HepG2 (cell line): ENCODE results near the gene KCNMA1. TPM values are rescaled to one million over a fixed set of nuclear protein-coding genes. Genes with fewer than 3 reads are reported as not detected.

Experiments
- ATAC-seq: fragments of 200-7000 bp; cut with Tn5 transposase; 3 replicates; pipeline ENCODE4 v1.9.1; 2020; ENCODE audit warnings: mild to moderate bottlenecking, moderate library complexity
- BruUV-seq: library from RNA; stranded (reverse); fragments of 400-500 nt; replicated peaks from 2 replicates; lab custom pipeline; 2021; lab: Mats Ljungman, UMichigan
- CTCF ChIA-PET: fragments of 300-600 bp; formaldehyde crosslinking; extraction: SDS; loops from one replicate; lab custom pipeline; 2021; ENCODE audit warnings: low total read pairs, inconsistent platforms, low intra/inter-chr PET ratio; lab: Yijun Ruan, JAX
- POLR2A ChIA-PET: fragments of 350-600 bp; sonication (Branson Sonifier 250); formaldehyde crosslinking; loops from one replicate; lab custom pipeline; 2020; ENCODE audit warnings: antibody characterized with exemption, inconsistent platforms; lab: Yijun Ruan, JAX
- DNase-seq: peaks from one replicate; pipeline ENCODE4 v3.0.0-alpha.2; 2015; ENCODE audit warnings: low spot score
- FAIRE-seq: peaks from 3 replicates; lab custom pipeline; 2011; peaks lifted over from hg19 to GRCh38; lab: Jason Lieb, UNC
- H2AFZ ChIP-seq: one replicate; pipeline ENCODE4 v1.6.1; 2011; ENCODE audit warnings: low read length, inconsistent platforms
- H3K27ac ChIP-seq: fragments of 300-600 bp; 3 replicates; pipeline ENCODE4 v1.8.0; 2011; ENCODE audit warnings: mixed run types, mild to moderate bottlenecking, mixed read lengths, low read length, inconsistent platforms; ENCODE audit not compliant: insufficient read depth; ENCODE audit errors: extremely low read length
- H3K27me3 ChIP-seq, 2 experiments: fragments of 200-600 bp in 1 of 2; 2 replicates in 1 of 2; 3 replicates in 1 of 2; pipeline versions ENCODE4 v1.6.0 to v1.8.0; 2011; ENCODE audit warnings: low read length in 2 of 2, mild to moderate bottlenecking in 2 of 2, moderate library complexity in 2 of 2, inconsistent platforms in 1 of 2; ENCODE audit not compliant: insufficient read depth in 2 of 2, control insufficient read depth in 1 of 2
- H3K36me3 ChIP-seq, 2 experiments: fragments of 200-600 bp in 1 of 2; replicated peaks in 1 of 2; 2 replicates in 1 of 2; 3 replicates in 1 of 2; pipeline versions ENCODE4 v1.5.1 to v1.8.0; 2011; ENCODE audit warnings: low read length in 2 of 2, inconsistent platforms in 1 of 2; ENCODE audit not compliant: insufficient read depth in 2 of 2, control insufficient read depth in 1 of 2
- H3K4me1 ChIP-seq: 2 replicates; pipeline ENCODE4 v1.5.1; 2012; ENCODE audit warnings: low read length, inconsistent platforms; ENCODE audit not compliant: insufficient read depth
- H3K4me2 ChIP-seq: 2 replicates; pipeline ENCODE4 v1.6.0; 2011; ENCODE audit warnings: low read depth, low read length, inconsistent platforms
- H3K4me3 ChIP-seq, 3 experiments: fragments of 200-600 bp in 1 of 3; sonication (generic), shearing (Covaris generic) in 1 of 3; replicated peaks in 1 of 3; 2 replicates each; pipeline ENCODE4 v1.5.1; 2011 to 2016; ENCODE audit warnings: low read length in 3 of 3, inconsistent platforms in 2 of 3, low read depth in 2 of 3, mild to moderate bottlenecking in 2 of 3, control low read depth in 1 of 3, mixed read lengths in 1 of 3; ENCODE audit not compliant: insufficient read depth in 1 of 3
- H3K79me2 ChIP-seq: one replicate; pipeline ENCODE4 v1.6.1; 2011; ENCODE audit warnings: low read length, inconsistent platforms; ENCODE audit not compliant: insufficient read depth
- H3K9ac ChIP-seq: 2 replicates; pipeline ENCODE4 v1.6.0; 2011; ENCODE audit warnings: mild to moderate bottlenecking, low read depth, low read length, inconsistent platforms; ENCODE audit not compliant: insufficient read depth
- H3K9me3 ChIP-seq: 2 replicates; pipeline ENCODE4 v1.5.1; 2012; ENCODE audit warnings: mild to moderate bottlenecking, low read length
- H4K20me1 ChIP-seq: 2 replicates; pipeline ENCODE4 v1.6.0; 2011; ENCODE audit warnings: inconsistent platforms, mild to moderate bottlenecking, low read length, moderate library complexity; ENCODE audit not compliant: insufficient read depth
- CREM ChIP-seq, 2 experiments: sonication (generic) in 1 of 2; formaldehyde crosslinking in 1 of 2; IDR thresholded peaks; 2 replicates each; pipeline versions ENCODE4 v1.4.0 to v1.6.1; 2016 to 2020; ENCODE audit warnings: antibody characterized with exemption in 1 of 2, mild to moderate bottlenecking in 1 of 2, missing genetic modification reagents in 1 of 2
- DNMT1 ChIP-seq: sonication (generic); formaldehyde crosslinking; IDR thresholded peaks from 2 replicates; pipeline ENCODE4 v1.5.1; 2020; ENCODE audit warnings: mild to moderate bottlenecking, missing genetic modification reagents
- FOXJ3 ChIP-seq: sonication (generic); formaldehyde crosslinking; IDR thresholded peaks from 2 replicates; pipeline ENCODE4 v1.4.0; 2020; ENCODE audit warnings: missing genetic modification reagents, mild to moderate bottlenecking, borderline replicate concordance
- HOXD1 ChIP-seq: sonication (generic); formaldehyde crosslinking; IDR thresholded peaks from 2 replicates; pipeline ENCODE4 v1.5.0; 2020; ENCODE audit warnings: missing genetic modification reagents
- KAT2B ChIP-seq: fragments of 150-350 bp; IDR thresholded peaks from 2 replicates; pipeline ENCODE4 v1.6.1; 2014; ENCODE audit warnings: low read depth, low read length, borderline replicate concordance
- MYC ChIP-seq: sonication (generic); formaldehyde crosslinking; IDR thresholded peaks from 2 replicates; pipeline ENCODE4 v1.9.0; 2021; ENCODE audit warnings: missing genetic modification reagents, borderline replicate concordance
- RBM22 ChIP-seq: fragments of 200-400 bp; formaldehyde crosslinking; optimal IDR thresholded peaks from 2 replicates; pipeline ENCODE3; 2017; ENCODE audit warnings: mild to moderate bottlenecking, low read length, moderate library complexity
- RCOR2 ChIP-seq: IDR thresholded peaks from 2 replicates; pipeline ENCODE4 v1.6.1; 2016; ENCODE audit warnings: missing biosample characterization, missing genetic modification reagents
- TAF1 ChIP-seq: sonication (generic); formaldehyde crosslinking; IDR thresholded peaks from 2 replicates; pipeline ENCODE4 v1.4.0; 2020; ENCODE audit warnings: missing genetic modification reagents
- ZMYM4 ChIP-seq: sonication (generic); formaldehyde crosslinking; IDR thresholded peaks from 2 replicates; pipeline ENCODE4 v1.8.1; 2023; ENCODE audit warnings: mild to moderate bottlenecking, missing genetic modification reagents
- ZNF24 ChIP-seq: fragments of 450-650 bp; IDR thresholded peaks from 2 replicates; pipeline ENCODE4 v1.6.1; 2017; ENCODE audit warnings: antibody characterized with exemption, mild to moderate bottlenecking
- ZNF34 ChIP-seq: sonication (generic); formaldehyde crosslinking; IDR thresholded peaks from 2 replicates; pipeline ENCODE4 v1.4.0; 2020; ENCODE audit warnings: mild to moderate bottlenecking, missing genetic modification reagents, borderline replicate concordance
- ZNF441 ChIP-seq: sonication (generic); formaldehyde crosslinking; IDR thresholded peaks from 2 replicates; pipeline ENCODE4 v1.7.0; 2021; ENCODE audit warnings: missing genetic modification reagents, borderline replicate concordance
- ZNF558 ChIP-seq: sonication (generic); formaldehyde crosslinking; IDR thresholded peaks from 2 replicates; pipeline ENCODE4 v1.9.0; 2022; ENCODE audit warnings: mild to moderate bottlenecking, missing genetic modification reagents, borderline replicate concordance
- ZNF563 ChIP-seq: sonication (generic); formaldehyde crosslinking; IDR thresholded peaks from 2 replicates; pipeline ENCODE4 v1.8.0; 2022; ENCODE audit warnings: mild to moderate bottlenecking, moderate library complexity, missing genetic modification reagents
- ZNF567 ChIP-seq: sonication (generic); formaldehyde crosslinking; IDR thresholded peaks from 2 replicates; pipeline ENCODE4 v1.8.1; 2023; ENCODE audit warnings: mild to moderate bottlenecking, missing genetic modification reagents, borderline replicate concordance
- ZNF703 ChIP-seq: sonication (generic); formaldehyde crosslinking; IDR thresholded peaks from 2 replicates; pipeline ENCODE4 v1.5.1; 2020; ENCODE audit warnings: missing genetic modification reagents, mild to moderate bottlenecking, moderate library complexity, borderline replicate concordance
- ZNF775 ChIP-seq: sonication (generic); formaldehyde crosslinking; IDR thresholded peaks from 2 replicates; pipeline ENCODE4 v1.4.0; 2020; ENCODE audit warnings: missing genetic modification reagents, mild to moderate bottlenecking, moderate library complexity, borderline replicate concordance
- ZNF800 ChIP-seq: sonication (generic); formaldehyde crosslinking; IDR thresholded peaks from 2 replicates; pipeline ENCODE4 v1.4.0; 2020; ENCODE audit warnings: missing genetic modification reagents
- WGBS: methylation state at CpG from one replicate; pipeline ENCODE4 v1.1.6; 2017; ENCODE audit warnings: low lambda C conversion rate; 5-methylcytosine and 5-hydroxymethylcytosine counted together
- in situ Hi-C: cut with HindIII; loops from 2 replicates; pipeline ENCODE4 v1.10.0; 2017; ENCODE audit warnings: low pct_unique_long_range_greater_than_20kb; ENCODE audit not compliant: extremely low pct_ligation_motif_present
- intact Hi-C: fragments of 100-400 bp; cut with micrococcal nuclease; formaldehyde crosslinking; loops from one replicate; pipeline ENCODE4 v1.10.0; 2022; ENCODE audit not compliant: unreplicated experiment
- polyA plus RNA-seq, 8 experiments: library from polyadenylated mRNA; depleted of rRNA in 3 of 8; stranded (reverse) in 7 of 8; unstranded in 1 of 8; fragments of >200 nt; fragmentation: Illumina TruSeq in 4 of 8; extraction: Trizol in 4 of 8; gene quantifications; 2 replicates each; pipeline versions ENCODE4 v1.2.1 to v1.2.3, GENCODE V29; 2011 to 2016; ENCODE audit warnings: low read depth in 4 of 8, missing spikeins in 1 of 8, mixed read lengths in 1 of 8; ENCODE audit not compliant: insufficient read depth in 1 of 8
- total RNA-seq, 5 experiments: library from RNA; depleted of rRNA; stranded (reverse); fragments of >200 nt; fragmentation: Illumina TruSeq; extraction: Trizol; gene quantifications; 2 replicates each; pipeline ENCODE4 v1.2.3, GENCODE V29; 2016; ENCODE audit warnings: low read depth in 1 of 5

KCNMA1 gene
- total and polyA plus RNA-seq, 2 of the 13 experiments (the other 11 are each of a cell fraction or from before 2014, with no cell fraction given): 0.02 TPM; not detected in 1

- no peak overlapping the region for H3K4me2 ChIP-seq
- intact Hi-C loops (no loop called here), in situ Hi-C loops (no loop called here)
- 24% methylated on average over 3 of the region's 3 CpGs for WGBS
- H3K36me3 ChIP-seq: no peaks in the 10 kb centered on the region
- no peaks in the 10 kb centered on the region for H4K20me1 ChIP-seq
- FAIRE-seq: no peak
- no peak overlapping the region for H3K27ac ChIP-seq
- no peaks in the 10 kb centered on the region for H3K79me2 ChIP-seq
- H3K27me3 ChIP-seq: peaks cover 0 to 3% of the 10 kb centered on the region in 2 experiments; a peak in 2 of 5 replicates
- DNase-seq: no peak
- ChIA-PET POLR2A (no interaction called here), CTCF (no interaction called here)
- no peaks in the 10 kb centered on the region for H3K4me1 ChIP-seq
- TF ChIP-seq ZNF775: no peak
- TF ChIP-seq ZNF441 (CRISPR knock-in tag): no peak
- TF ChIP-seq KAT2B: no peak
- no peak for TF ChIP-seq ZNF703 (CRISPR knock-in tag)
- TF ChIP-seq DNMT1: no peak
- no peak for TF ChIP-seq FOXJ3 (CRISPR knock-in tag)
- TF ChIP-seq ZMYM4 (CRISPR knock-in tag): no peak
- H3K9me3 ChIP-seq: no peaks in the 10 kb centered on the region
- no peak overlapping the region for H3K9ac ChIP-seq
- no peak overlapping the region for H3K4me3 ChIP-seq
- no peak for ATAC-seq
- H2AFZ ChIP-seq: no peak overlapping the region
- no TSS peak for BruUV-seq
Measured at GRCh38 chr10:77571490-77571889, 66.1 kb downstream of the KCNMA1 start.

GRCh38 chr10:77566914-77567566 is 70.6 kb downstream of the KCNMA1 start:
- intact Hi-C loops (no loop called here), in situ Hi-C loops (no loop called here)
- DNase-seq (no peak), ATAC-seq (no peak), FAIRE-seq (no peak)
- Histone ChIP-seq H3K4me3 (no peak overlapping the region), H3K27me3 (peaks cover 0 to 3% of the 10 kb centered on the region in 2 experiments; a peak in 1 of 5 replicates), H3K9me3 (no peaks in the 10 kb centered on the region), H3K27ac (no peak overlapping the region), H3K4me2 (no peak overlapping the region), H3K9ac (no peak overlapping the region), H4K20me1 (no peaks in the 10 kb centered on the region), H3K4me1 (no peaks in the 10 kb centered on the region), H3K79me2 (no peaks in the 10 kb centered on the region), H2AFZ (no peak overlapping the region), H3K36me3 (no peaks in the 10 kb centered on the region)
- no TSS peak for BruUV-seq
- ChIA-PET CTCF (no interaction called here), POLR2A (no interaction called here)
- WGBS: 31% methylated on average over 6 of the region's 13 CpGs
- TF ChIP-seq MYC (CRISPR knock-in tag): no peak
- TF ChIP-seq ZNF34: no peak
- TF ChIP-seq ZNF558: no peak
- TF ChIP-seq ZNF800 (CRISPR knock-in tag): no peak
- TF ChIP-seq TAF1 (CRISPR knock-in tag): no peak
- no peak for TF ChIP-seq ZNF24
- no peak for TF ChIP-seq HOXD1 (CRISPR knock-in tag)
- TF ChIP-seq ZNF567: no peak
- TF ChIP-seq RCOR2: no peak
- TF ChIP-seq RBM22: no peak
- no peak for TF ChIP-seq CREM (IDR thresholded peaks at IDR 0.05)
- no peak for TF ChIP-seq CREM (CRISPR knock-in tag; IDR thresholded peaks at IDR 0.05)
- no peak for TF ChIP-seq ZNF563 (CRISPR knock-in tag)
